ENCODE data around the gene GMDS. TPM values are rescaled to one million over a fixed set of nuclear protein-coding genes. Genes with fewer than 3 reads are reported as not detected.
A peak's percentile ranks its signal among the peaks of the same experiment; 100 is the strongest.

Gene GMDS
- total and polyA plus RNA-seq, 2 of the 13 experiments (the other 11 are each of a cell fraction or from before 2014, with no cell fraction given): 64.4 to 112 TPM

GRCh38 chr6:2225422-2226392 is 19.7 kb downstream of the GMDS start (continued):
- TF ChIP-seq WIZ (CRISPR knock-in tag; IDR thresholded peaks at IDR 0.05) (no peak), IRF2 (CRISPR knock-in tag; IDR thresholded peaks at IDR 0.05) (peak; percentile 88), ZNF282 (IDR thresholded peaks at IDR 0.05; ENCODE audit: partially characterized antibody) (no peak), ZNF326 (CRISPR knock-in tag; IDR thresholded peaks at IDR 0.05; ENCODE audit: borderline replicate concordance) (no peak), KDM5A (IDR thresholded peaks at IDR 0.05; ENCODE audit: borderline replicate concordance, low read length) (no peak), ARNT2 (CRISPR knock-in tag; IDR thresholded peaks at IDR 0.05; ENCODE audit: low read depth) (peak; percentile 69; the same call in 1 of the 2 replicates), ATF1 (CRISPR knock-in tag; IDR thresholded peaks at IDR 0.05) (peak; percentile 73), TP53 (CRISPR knock-in tag; conservative IDR thresholded peaks at IDR 0.05) (peak; percentile 52; the same call in 1 of the 2 replicates), ZNF263 (CRISPR knock-in tag; IDR thresholded peaks at IDR 0.05) (no peak; the same call in 1 of the 2 replicates), MAZ (IDR thresholded peaks at IDR 0.05; ENCODE audit: borderline replicate concordance, low read depth, low read length) (no peak), MAZ (CRISPR knock-in tag; IDR thresholded peaks at IDR 0.05; ENCODE audit: low read depth) (peak; percentile 52; the same call in 1 of the 2 replicates), CREM (IDR thresholded peaks at IDR 0.05) (peak; percentile 97), CREM (CRISPR knock-in tag; IDR thresholded peaks at IDR 0.05) (no peak), TRIM24 (CRISPR knock-in tag; IDR thresholded peaks at IDR 0.05) (peak; percentile 77), THAP11 (CRISPR knock-in tag; IDR thresholded peaks at IDR 0.05) (peak; percentile 68), RXRA (CRISPR knock-in tag; IDR thresholded peaks at IDR 0.05) (peak; percentile 84; the same call in 1 of the 2 replicates), ZGPAT (CRISPR knock-in tag; IDR thresholded peaks at IDR 0.05) (peak; percentile 99), REXO4 (CRISPR knock-in tag; IDR thresholded peaks at IDR 0.05; ENCODE audit: borderline replicate concordance) (no peak), KLF13 (CRISPR knock-in tag; IDR thresholded peaks at IDR 0.05) (no peak), TEAD3 (CRISPR knock-in tag; optimal IDR thresholded peaks at IDR 0.05; ENCODE audit: borderline replicate concordance) (peak; percentile 94), FOXP1 (IDR thresholded peaks at IDR 0.05) (peak; percentile 66), FOXP1 (CRISPR knock-in tag; IDR thresholded peaks at IDR 0.05) (peak; percentile 98), SSRP1 (CRISPR knock-in tag; IDR thresholded peaks at IDR 0.05) (peak; percentile 65; the same call in 1 of the 2 replicates), SIN3A (IDR thresholded peaks at IDR 0.05; ENCODE audit: borderline replicate concordance, low read depth, low read length) (no peak), ZBTB7A (CRISPR knock-in tag; IDR thresholded peaks at IDR 0.05) (no peak), ZBTB25 (CRISPR knock-in tag; IDR thresholded peaks at IDR 0.05) (peak; percentile 95), ATF3 (CRISPR knock-in tag; IDR thresholded peaks at IDR 0.05) (peak; percentile 63), ZNF737 (CRISPR knock-in tag; IDR thresholded peaks at IDR 0.05; ENCODE audit: borderline replicate concordance) (no peak), TRIM22 (IDR thresholded peaks at IDR 0.05) (no peak)
